ENCODE measurements around the gene PTPRK. TPM values are rescaled to one million over a fixed set of nuclear protein-coding genes. Genes with fewer than 3 reads are reported as not detected.

The PTPRK gene
- total RNA-seq, 4 donors from 2014 or later: 88.0 to 187 (median 136) TPM

DNA sequence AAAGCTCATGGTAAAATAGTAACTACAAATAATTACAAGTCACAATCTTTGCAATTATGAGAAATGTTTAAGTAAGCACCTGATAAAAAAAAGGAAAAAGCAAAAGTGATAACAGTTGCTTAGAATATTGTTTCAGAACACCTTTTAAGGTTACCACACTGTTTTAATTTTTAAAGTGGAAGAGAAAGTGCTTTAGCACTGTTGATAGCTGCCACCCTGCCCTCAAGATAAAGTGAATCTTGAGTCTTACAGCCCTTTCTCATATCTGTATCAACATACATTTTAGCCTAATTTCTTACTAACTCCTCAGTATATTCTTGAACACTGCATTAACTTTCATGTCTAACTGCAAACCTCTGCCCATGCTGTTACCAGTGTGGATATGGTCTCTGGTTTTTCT is 492.2 kb downstream of the PTPRK start:
- in situ Hi-C loops (cut with MboI; ENCODE audit: low pct_ligation_motif_present in 1 of 4, low pct_unique_long_range_greater_than_20kb in 1 of 4, low sequenced_read_pairs in 3 of 4): no loop called here

DNA sequence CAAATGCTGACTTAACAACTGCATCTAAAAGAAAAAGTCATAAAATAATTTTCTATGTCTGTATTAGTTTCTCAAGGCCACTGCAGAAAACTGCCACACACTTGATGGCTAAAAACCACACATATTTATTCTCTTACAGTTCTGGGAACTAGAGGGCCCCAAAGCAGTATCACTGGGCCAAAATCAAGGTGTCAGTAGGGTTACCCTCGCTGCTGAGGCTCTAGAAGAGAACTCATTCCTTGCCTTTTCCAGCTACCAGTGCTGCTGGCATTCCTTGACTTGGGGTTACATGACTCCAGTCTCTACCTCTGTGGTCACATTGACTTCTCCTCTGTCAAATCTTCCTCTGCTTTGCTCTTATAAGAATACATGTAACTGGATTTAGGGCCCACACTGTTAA is 494.9 kb downstream of the PTPRK start:
- Histone ChIP-seq H3K4me1 (no peaks in the 10 kb centered on the region), H3K27me3 (no peaks in the 10 kb centered on the region), H3K9me3 (no peaks in the 10 kb centered on the region), H3K36me3 (no peaks in the 10 kb centered on the region), H3K27ac (no peak overlapping the region), H3K4me3 (no peak overlapping the region)
- intact Hi-C loops (cut with DNase I; ENCODE audit: low total_unique reads) (no loop called here), in situ Hi-C loops (cut with MboI; ENCODE audit: low pct_ligation_motif_present in 1 of 4, low pct_unique_long_range_greater_than_20kb in 1 of 4, low sequenced_read_pairs in 3 of 4) (no loop called here)
- TF ChIP-seq POLR2AphosphoS5 (IDR thresholded peaks at IDR 0.05): no peak
- TF ChIP-seq, protein P1, sequence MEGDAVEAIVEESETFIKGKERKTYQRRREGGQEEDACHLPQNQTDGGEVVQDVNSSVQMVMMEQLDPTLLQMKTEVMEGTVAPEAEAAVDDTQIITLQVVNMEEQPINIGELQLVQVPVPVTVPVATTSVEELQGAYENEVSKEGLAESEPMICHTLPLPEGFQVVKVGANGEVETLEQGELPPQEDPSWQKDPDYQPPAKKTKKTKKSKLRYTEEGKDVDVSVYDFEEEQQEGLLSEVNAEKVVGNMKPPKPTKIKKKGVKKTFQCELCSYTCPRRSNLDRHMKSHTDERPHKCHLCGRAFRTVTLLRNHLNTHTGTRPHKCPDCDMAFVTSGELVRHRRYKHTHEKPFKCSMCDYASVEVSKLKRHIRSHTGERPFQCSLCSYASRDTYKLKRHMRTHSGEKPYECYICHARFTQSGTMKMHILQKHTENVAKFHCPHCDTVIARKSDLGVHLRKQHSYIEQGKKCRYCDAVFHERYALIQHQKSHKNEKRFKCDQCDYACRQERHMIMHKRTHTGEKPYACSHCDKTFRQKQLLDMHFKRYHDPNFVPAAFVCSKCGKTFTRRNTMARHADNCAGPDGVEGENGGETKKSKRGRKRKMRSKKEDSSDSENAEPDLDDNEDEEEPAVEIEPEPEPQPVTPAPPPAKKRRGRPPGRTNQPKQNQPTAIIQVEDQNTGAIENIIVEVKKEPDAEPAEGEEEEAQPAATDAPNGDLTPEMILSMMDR (IDR thresholded peaks at IDR 0.05): no peak
- TF ChIP-seq EP300 (IDR thresholded peaks at IDR 0.05; ENCODE audit: low read depth): no peak
- no peak for TF ChIP-seq POLR2A (IDR thresholded peaks at IDR 0.05)
- DNase-seq: no peak
- WGBS, 2 donors (ENCODE audit: low coverage in 1 of 2): 70% methylated on average over 1 of the region's 1 CpG; no CpG with 5 or more reads in 1 of the 2 donors

More for the DNA sequence above, 492.2 kb downstream of the PTPRK start:
- Histone ChIP-seq H3K27me3 (no peaks in the 10 kb centered on the region), H3K36me3 (peaks cover 0 to 4% (median 0%) of the 10 kb centered on the region in 4 donors), H3K4me1 (no peaks in the 10 kb centered on the region), H3K9me3 (no peaks in the 10 kb centered on the region), H3K4me3 (no peak overlapping the region), H3K27ac (no peak overlapping the region)
- intact Hi-C loops (cut with DNase I; ENCODE audit: low total_unique reads): no loop called here
- no peak for DNase-seq
- TF ChIP-seq POLR2AphosphoS5 (IDR thresholded peaks at IDR 0.05): no peak
- no peak for TF ChIP-seq POLR2A (IDR thresholded peaks at IDR 0.05)
- no peak for TF ChIP-seq EP300 (IDR thresholded peaks at IDR 0.05; ENCODE audit: low read depth)
- TF ChIP-seq, protein P1 (IDR thresholded peaks at IDR 0.05): no peak

DNA sequence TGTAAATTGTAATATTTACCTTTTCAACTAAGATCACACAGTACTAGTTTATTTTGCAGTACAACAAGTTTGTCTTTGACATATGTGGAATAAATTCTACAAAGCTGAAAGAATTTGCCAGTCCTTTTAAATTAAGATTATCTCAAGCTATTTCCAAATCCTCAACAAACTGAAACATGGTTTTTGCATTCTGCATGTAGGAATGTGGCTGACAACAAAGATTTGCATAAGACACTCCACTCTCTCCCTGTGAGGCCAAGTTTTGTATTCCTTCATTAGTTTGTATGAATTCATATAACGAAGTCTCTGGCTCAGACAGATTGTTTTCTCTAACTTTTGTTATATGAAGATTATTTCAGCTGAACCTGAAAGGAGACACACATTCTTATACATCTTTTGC is 495.4 kb downstream of the PTPRK start:
- Histone ChIP-seq H3K36me3 (no peaks in the 10 kb centered on the region), H3K27ac (no peak overlapping the region), H3K4me3 (no peak overlapping the region), H3K9me3 (no peaks in the 10 kb centered on the region), H3K27me3 (no peaks in the 10 kb centered on the region), H3K4me1 (no peaks in the 10 kb centered on the region)
- intact Hi-C loops (cut with DNase I; ENCODE audit: low total_unique reads) (no loop called here), in situ Hi-C loops (cut with MboI; ENCODE audit: low pct_ligation_motif_present in 1 of 4, low pct_unique_long_range_greater_than_20kb in 1 of 4, low sequenced_read_pairs in 3 of 4) (no loop called here)
- TF ChIP-seq POLR2A (IDR thresholded peaks at IDR 0.05) (no peak), EP300 (IDR thresholded peaks at IDR 0.05; ENCODE audit: low read depth) (no peak), POLR2AphosphoS5 (IDR thresholded peaks at IDR 0.05) (no peak)
- TF ChIP-seq, protein P1 (IDR thresholded peaks at IDR 0.05): no peak
- WGBS, 2 donors (ENCODE audit: low coverage in 1 of 2): 87 to 93% methylated on average over 1 of the region's 1 CpG
- no peak for DNase-seq

DNA sequence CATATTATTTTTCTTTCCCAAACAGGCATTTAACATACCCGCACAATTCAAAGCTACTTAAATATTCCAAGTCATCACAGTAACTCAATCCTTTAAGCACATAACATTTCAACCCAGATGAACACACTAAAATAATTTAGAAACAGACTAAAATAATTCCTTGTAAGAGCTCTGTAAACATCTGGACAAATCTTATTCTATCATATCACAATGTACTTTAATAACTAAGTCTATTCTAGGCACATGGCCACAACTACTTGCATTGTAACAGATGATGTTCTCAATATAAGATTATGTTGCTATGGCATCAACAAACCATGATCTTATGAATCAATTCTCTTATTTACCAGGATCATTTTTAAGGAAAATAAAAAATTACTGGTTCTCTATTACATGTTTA is 496.4 kb downstream of the PTPRK start:
- H3K27me3 ChIP-seq: no peaks in the 10 kb centered on the region
- H3K9me3 ChIP-seq: no peaks in the 10 kb centered on the region
- intact Hi-C loops (cut with DNase I; ENCODE audit: low total_unique reads) (no loop called here), in situ Hi-C loops (cut with MboI; ENCODE audit: low pct_ligation_motif_present in 1 of 4, low pct_unique_long_range_greater_than_20kb in 1 of 4, low sequenced_read_pairs in 3 of 4) (no loop called here)
- no peaks in the 10 kb centered on the region for H3K4me1 ChIP-seq
- 100% methylated on average over 1 of the region's 1 CpG for WGBS, 2 donors (ENCODE audit: low coverage in 1 of 2)
- H3K36me3 ChIP-seq: no peaks in the 10 kb centered on the region
- DNase-seq: no peak
- no peak for TF ChIP-seq EP300 (IDR thresholded peaks at IDR 0.05; ENCODE audit: low read depth)
- no peak for TF ChIP-seq POLR2AphosphoS5 (IDR thresholded peaks at IDR 0.05)
- TF ChIP-seq, protein P1 (IDR thresholded peaks at IDR 0.05): no peak
- no peak for TF ChIP-seq POLR2A (IDR thresholded peaks at IDR 0.05)
- no peak overlapping the region for H3K27ac ChIP-seq
- no peak overlapping the region for H3K4me3 ChIP-seq

Data from transverse colon (tissue), 4 donors.